Activated CD8-positive, alpha-beta T cell treated with anti-CD3 and anti-CD28 coated beads, Interleukin-2, amount 10 ng/mL, durations not matched to agents 7 days and 5 days (primary cell): ENCODE data around the gene SECISBP2. TPM values are rescaled to one million over a fixed set of nuclear protein-coding genes. Genes with fewer than 3 reads are reported as not detected.
A peak's percentile ranks its signal among the peaks of the same experiment; 100 is the strongest.

Source experiments
- ATAC-seq: fragments of 150-1000 bp; cut with Tn5 transposase; one replicate; pipeline ENCODE4 v1.10.0; 2021; ENCODE audit warnings: moderate library complexity
- CTCF ChIA-PET: fragments of 350-600 bp; sonication (Branson Sonifier 250); formaldehyde crosslinking; loops from one replicate; lab custom pipeline; 2021; ENCODE audit warnings: antibody characterized with exemption; lab: Charles Lee
- POLR2A ChIA-PET: fragments of 350-600 bp; sonication (Branson Sonifier 250); formaldehyde crosslinking; loops from one replicate; lab custom pipeline; 2021; ENCODE audit warnings: antibody characterized with exemption; lab: Charles Lee
- DNase-seq: peaks from one replicate; pipeline ENCODE4 v3.0.0-alpha.2; 2020
- H3K27ac Mint-ChIP-seq: one replicate; pipeline ENCODE4 v1.8.0; 2021; ENCODE audit warnings: mild to moderate bottlenecking, mixed read lengths
- H3K27me3 Mint-ChIP-seq: one replicate; pipeline ENCODE4 v1.8.0; 2021; ENCODE audit warnings: low read depth, mixed read lengths
- H3K36me3 Mint-ChIP-seq: one replicate; pipeline ENCODE4 v1.8.0; 2021; ENCODE audit warnings: low read depth, mixed read lengths
- H3K4me1 Mint-ChIP-seq: one replicate; pipeline ENCODE4 v1.8.0; 2021; ENCODE audit warnings: low read depth, mixed read lengths
- H3K4me3 Mint-ChIP-seq: one replicate; pipeline ENCODE4 v1.8.0; 2021; ENCODE audit warnings: mild to moderate bottlenecking, mixed read lengths
- H3K9me3 Mint-ChIP-seq: one replicate; pipeline ENCODE4 v1.8.0; 2022; ENCODE audit warnings: mixed read lengths; ENCODE audit not compliant: insufficient read depth
- microRNA-seq: library from miRNA; unstranded; fragments of <30 nt; microRNA quantifications from one replicate; pipeline ENCODE4 v1.2.0, GENCODE V29; 2022
- total RNA-seq, 2 experiments: library from RNA; stranded (reverse); gene quantifications; one replicate each; pipeline ENCODE4 v1.2.3, GENCODE V29; 2021

SECISBP2 gene
- total RNA-seq, 2 experiments from 2014 or later: 35.8 to 37.5 TPM

GRCh38 chr9:89402695-89403427 is 84.6 kb downstream of the SECISBP2 start:
- POLR2A ChIA-PET: no interaction called here
- H3K36me3 Mint-ChIP-seq: peaks cover 86% of the 10 kb centered on the region

GRCh38 chr9:89404074-89404473 is 85.8 kb downstream of the SECISBP2 start:
- Mint-ChIP-seq H3K4me1 (peaks cover 79% of the 10 kb centered on the region), H3K36me3 (peaks cover 89% of the 10 kb centered on the region), H3K4me3 (peak overlapping the region; percentile 8), H3K27ac (peak overlapping the region; percentile 75), H3K27me3 (no peaks in the 10 kb centered on the region), H3K9me3 (no peaks in the 10 kb centered on the region)
- ChIA-PET POLR2A (no interaction called here), CTCF (no interaction called here)
- ATAC-seq (no peak), DNase-seq (no peak)

More at GRCh38 chr9:89402695-89403427, 84.6 kb downstream of the SECISBP2 start:
- no peaks in the 10 kb centered on the region for H3K9me3 Mint-ChIP-seq
- no peaks in the 10 kb centered on the region for H3K27me3 Mint-ChIP-seq
- H3K4me1 Mint-ChIP-seq: peaks cover 67% of the 10 kb centered on the region
- ATAC-seq (no peak), DNase-seq (no peak)
- CTCF ChIA-PET: interaction anchor here (1.4 kb wide), 1 partner anchor 12 kb away, joined by 4 read pairs; no protein-coding TSS in a partner anchor
- no peak overlapping the region for H3K4me3 Mint-ChIP-seq
- H3K27ac Mint-ChIP-seq: peak overlapping the region; percentile 39

GRCh38 chr9:89405826-89406225 is 87.5 kb downstream of the SECISBP2 start:
- CTCF ChIA-PET: interaction anchor here (4.0 kb wide), 1 partner anchor 143 kb away, joined by 16 read pairs; no protein-coding TSS in a partner anchor
- H3K4me3 Mint-ChIP-seq: peak overlapping the region; percentile 31
- peaks cover 87% of the 10 kb centered on the region for H3K4me1 Mint-ChIP-seq
- peaks cover 89% of the 10 kb centered on the region for H3K36me3 Mint-ChIP-seq
- DNase-seq: no peak
- POLR2A ChIA-PET: interaction anchor here (0.5 to 1.3 kb wide), 3 partner anchors 18 to 117 kb away, joined by 3 to 4 read pairs (median 3); no protein-coding TSS in a partner anchor
- H3K27ac Mint-ChIP-seq: peak overlapping the region; percentile 75
- H3K9me3 Mint-ChIP-seq: no peaks in the 10 kb centered on the region
- ATAC-seq: no peak
- H3K27me3 Mint-ChIP-seq: no peaks in the 10 kb centered on the region

- no peak for ATAC-seq
- CTCF ChIA-PET: interaction anchor here (0.8 to 4.0 kb wide), 2 partner anchors 16 to 141 kb away, joined by 3 to 16 read pairs; no protein-coding TSS in a partner anchor
- Mint-ChIP-seq H3K4me3 (peak overlapping the region; percentile 1), H3K4me1 (peaks cover 87% of the 10 kb centered on the region), H3K36me3 (peaks cover 89% of the 10 kb centered on the region), H3K27me3 (no peaks in the 10 kb centered on the region), H3K27ac (peak overlapping the region; percentile 75), H3K9me3 (no peaks in the 10 kb centered on the region)
- no peak for DNase-seq
- POLR2A ChIA-PET: interaction anchor here (1.5 kb wide), 1 partner anchor 23 kb away, joined by 3 read pairs; no protein-coding TSS in a partner anchor
Measured at GRCh38 chr9:89407070-89407469, 88.8 kb downstream of the SECISBP2 start.

GRCh38 chr9:89408628-89409101 is 90.4 kb downstream of the SECISBP2 start:
- ATAC-seq: peak; percentile 82
- POLR2A ChIA-PET: interaction anchor here (0.6 to 1.3 kb wide), 3 partner anchors 19 to 81 kb away, joined by 3 to 6 read pairs (median 3); no protein-coding TSS in a partner anchor
- H3K27ac Mint-ChIP-seq: peak overlapping the region; percentile 89
- peak; percentile 87 for DNase-seq
- peaks cover 98% of the 10 kb centered on the region for H3K4me1 Mint-ChIP-seq
- no peaks in the 10 kb centered on the region for H3K27me3 Mint-ChIP-seq
- H3K4me3 Mint-ChIP-seq: peak overlapping the region; percentile 70
- CTCF ChIA-PET: interaction anchor here (0.8 to 4.0 kb wide), 5 partner anchors 15 to 140 kb away, joined by 3 to 16 read pairs (median 6); no protein-coding TSS in a partner anchor
- H3K36me3 Mint-ChIP-seq: peaks cover 94% of the 10 kb centered on the region
- no peaks in the 10 kb centered on the region for H3K9me3 Mint-ChIP-seq

Small RNAs within 50 kb of the gene (microRNA-seq; reads per million reads assigned to microRNA genes)
- not detected for gene MIR3153

Other genes with a start within 250 kb of the SECISBP2 start
- gene SHC3, start 139.7 kb upstream of the SECISBP2 start, total RNA-seq: not detected
- 100 to 1,000 TPM; 204 TPM for gene CKS2, start 7.3 kb upstream of the SECISBP2 start, total RNA-seq
- 100 to 1,000 TPM; 314 to 321 TPM for gene SEMA4D, start 179.6 kb downstream of the SECISBP2 start, total RNA-seq